HEK293T (cell line): ENCODE results near the gene ANKS1B.

ENCODE experiments used
- FOXA1 ChIP-seq: fragments of 450-650 bp; IDR thresholded peaks from 2 replicates; pipeline ENCODE4 v1.6.1; 2016; ENCODE audit warnings: mild to moderate bottlenecking
- FOXM1 ChIP-seq: fragments of 450-650 bp; IDR thresholded peaks from 2 replicates; pipeline ENCODE4 v1.6.1; 2017; ENCODE audit warnings: mild to moderate bottlenecking, borderline replicate concordance
- L3MBTL2 ChIP-seq: fragments of 450-650 bp; conservative IDR thresholded peaks from 2 replicates; pipeline ENCODE4 v1.6.1; 2016; ENCODE audit warnings: mild to moderate bottlenecking
- TARDBP ChIP-seq: fragments of 450-650 bp; IDR thresholded peaks from 2 replicates; pipeline ENCODE4 v1.6.1; 2016

GRCh38 chr12:99054601-99055128, 930.1 kb downstream of the ANKS1B start:
- TF ChIP-seq TARDBP = no peak
- no peak for TF ChIP-seq FOXM1
- TF ChIP-seq L3MBTL2 = no peak
- no peak for TF ChIP-seq FOXA1
